ENCODE measurements around the gene KRT5. TPM values are rescaled to one million over a fixed set of nuclear protein-coding genes. Genes with fewer than 3 reads are reported as not detected.

KRT5 gene
- total RNA-seq, 2 donors from 2014 or later, result 160 to 516 TPM

DNA sequence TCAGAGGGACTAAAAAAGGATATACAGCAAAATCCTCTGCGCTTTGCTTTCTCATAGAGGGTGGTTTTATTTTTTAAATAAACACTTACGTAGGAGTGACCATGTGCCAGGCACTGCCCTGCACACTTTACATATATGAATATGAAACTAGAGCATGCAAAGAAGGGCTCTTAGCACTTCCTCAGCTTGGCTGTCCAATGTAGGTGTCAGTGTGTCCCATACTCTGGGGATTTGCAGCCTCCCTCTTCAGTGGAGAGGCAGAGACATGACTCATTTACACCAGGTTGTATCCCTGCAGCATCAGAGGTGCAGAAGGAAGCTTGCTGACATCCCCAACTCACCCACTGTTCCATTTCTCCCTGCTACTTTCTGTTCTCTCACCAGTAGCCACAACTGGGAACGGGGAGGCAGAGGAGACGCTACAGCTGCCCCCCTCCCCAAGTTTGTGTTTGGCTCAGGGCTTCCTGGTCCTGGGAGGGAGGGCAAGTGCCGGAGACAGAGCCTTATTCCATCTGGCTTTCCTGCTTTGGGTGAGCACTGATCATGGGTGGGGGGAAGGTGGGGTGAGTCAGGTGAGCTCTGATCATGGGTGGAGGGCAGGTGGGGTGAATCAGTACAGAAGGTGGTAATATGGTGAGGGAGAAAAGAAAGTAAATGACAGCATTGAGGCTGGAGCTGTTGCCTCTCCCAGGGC, 4.9 kb upstream of the KRT5 start:
- no peaks in the 10 kb centered on the region for H3K9me3 ChIP-seq
- no peaks in the 10 kb centered on the region for H3K27me3 ChIP-seq (replicated peaks; ENCODE audit: insufficient read depth)
- TF ChIP-seq POLR2AphosphoS5 (IDR thresholded peaks at IDR 0.05) (peak; percentile 2), POLR2A (IDR thresholded peaks at IDR 0.05) (no peak)
- TF ChIP-seq, protein P1, sequence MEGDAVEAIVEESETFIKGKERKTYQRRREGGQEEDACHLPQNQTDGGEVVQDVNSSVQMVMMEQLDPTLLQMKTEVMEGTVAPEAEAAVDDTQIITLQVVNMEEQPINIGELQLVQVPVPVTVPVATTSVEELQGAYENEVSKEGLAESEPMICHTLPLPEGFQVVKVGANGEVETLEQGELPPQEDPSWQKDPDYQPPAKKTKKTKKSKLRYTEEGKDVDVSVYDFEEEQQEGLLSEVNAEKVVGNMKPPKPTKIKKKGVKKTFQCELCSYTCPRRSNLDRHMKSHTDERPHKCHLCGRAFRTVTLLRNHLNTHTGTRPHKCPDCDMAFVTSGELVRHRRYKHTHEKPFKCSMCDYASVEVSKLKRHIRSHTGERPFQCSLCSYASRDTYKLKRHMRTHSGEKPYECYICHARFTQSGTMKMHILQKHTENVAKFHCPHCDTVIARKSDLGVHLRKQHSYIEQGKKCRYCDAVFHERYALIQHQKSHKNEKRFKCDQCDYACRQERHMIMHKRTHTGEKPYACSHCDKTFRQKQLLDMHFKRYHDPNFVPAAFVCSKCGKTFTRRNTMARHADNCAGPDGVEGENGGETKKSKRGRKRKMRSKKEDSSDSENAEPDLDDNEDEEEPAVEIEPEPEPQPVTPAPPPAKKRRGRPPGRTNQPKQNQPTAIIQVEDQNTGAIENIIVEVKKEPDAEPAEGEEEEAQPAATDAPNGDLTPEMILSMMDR (IDR thresholded peaks at IDR 0.05), result no peak
- 48% methylated on average over 5 of the region's 5 CpGs for WGBS
- H3K4me3 ChIP-seq, result no peak overlapping the region
- peak overlapping the region; percentile 46 to 63 for H3K27ac ChIP-seq
- no peaks in the 10 kb centered on the region for H3K4me1 ChIP-seq (replicated peaks)
- intact Hi-C loops (cut with DNase I), result no loop called here
- no peaks in the 10 kb centered on the region for H3K36me3 ChIP-seq
- no peak for DNase-seq (ENCODE audit: low spot score)

- no peak for TF ChIP-seq POLR2A (IDR thresholded peaks at IDR 0.05)
- TF ChIP-seq, protein P1 (IDR thresholded peaks at IDR 0.05), result no peak
- TF ChIP-seq POLR2AphosphoS5 (IDR thresholded peaks at IDR 0.05), result peak; percentile 58
- no peak overlapping the region for H3K4me3 ChIP-seq
- peak; percentile 70 for DNase-seq (ENCODE audit: low spot score)
- no peaks in the 10 kb centered on the region for H3K27me3 ChIP-seq (replicated peaks; ENCODE audit: insufficient read depth)
- WGBS, result 45% methylated on average over 5 of the region's 6 CpGs
- no peaks in the 10 kb centered on the region for H3K9me3 ChIP-seq
- intact Hi-C loops (cut with DNase I), result no loop called here
- no peaks in the 10 kb centered on the region for H3K4me1 ChIP-seq (replicated peaks)
- peak overlapping the region in 1 of 2 donors; percentile 46 for H3K27ac ChIP-seq
- no peaks in the 10 kb centered on the region for H3K36me3 ChIP-seq
Measured at GRCh38 chr12:52524241-52524897, 4.2 kb upstream of the KRT5 start.

DNA sequence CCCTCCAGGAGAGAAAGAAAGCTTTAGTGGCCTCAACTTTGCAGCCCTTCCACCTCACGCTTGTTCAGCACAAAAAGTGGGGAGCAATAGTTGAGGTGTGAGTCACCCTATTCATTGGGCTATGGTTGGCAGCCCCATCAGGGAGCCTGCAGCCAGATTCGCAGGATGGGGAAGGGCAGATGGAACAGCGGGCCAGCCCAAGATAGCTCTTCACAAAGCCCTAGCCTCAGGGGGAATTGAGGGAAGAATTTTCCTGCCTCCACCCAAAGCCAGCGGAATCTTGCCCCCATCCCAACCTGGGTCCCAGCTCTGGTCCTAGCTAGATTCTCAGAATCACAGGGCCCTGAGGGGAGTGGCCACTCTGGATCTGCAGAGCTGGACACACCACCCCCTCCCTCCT, 3.6 kb upstream of the KRT5 start:
- Histone ChIP-seq H3K4me3 (no peak overlapping the region), H3K4me1 (replicated peaks) (no peaks in the 10 kb centered on the region), H3K9me3 (no peaks in the 10 kb centered on the region), H3K27ac (no peak overlapping the region), H3K36me3 (no peaks in the 10 kb centered on the region), H3K27me3 (replicated peaks; ENCODE audit: insufficient read depth) (no peaks in the 10 kb centered on the region)
- intact Hi-C loops (cut with DNase I), result no loop called here
- TF ChIP-seq, protein P1 (IDR thresholded peaks at IDR 0.05), result no peak
- no peak for TF ChIP-seq POLR2A (IDR thresholded peaks at IDR 0.05)
- 60% methylated on average over 4 of the region's 4 CpGs for WGBS
- DNase-seq (ENCODE audit: low spot score), result no peak

GRCh38 chr12:52522346-52523011, 2.3 kb upstream of the KRT5 start:
- DNase-seq (ENCODE audit: low spot score), result peak; percentile 81
- 42% methylated on average over 10 of the region's 10 CpGs for WGBS
- TF ChIP-seq, protein P1 (IDR thresholded peaks at IDR 0.05), result no peak
- peak; percentile 83 for TF ChIP-seq POLR2AphosphoS5 (IDR thresholded peaks at IDR 0.05)
- Histone ChIP-seq H3K36me3 (no peaks in the 10 kb centered on the region), H3K4me1 (replicated peaks) (no peaks in the 10 kb centered on the region), H3K4me3 (no peak overlapping the region), H3K27me3 (replicated peaks; ENCODE audit: insufficient read depth) (no peaks in the 10 kb centered on the region), H3K9me3 (no peaks in the 10 kb centered on the region), H3K27ac (peak overlapping the region; percentile 61 to 69)
- intact Hi-C loops (cut with DNase I), result no loop called here

Data from prostate gland (tissue), 2 donors.